ENCODE results near the gene PCDHGA7.

DNA sequence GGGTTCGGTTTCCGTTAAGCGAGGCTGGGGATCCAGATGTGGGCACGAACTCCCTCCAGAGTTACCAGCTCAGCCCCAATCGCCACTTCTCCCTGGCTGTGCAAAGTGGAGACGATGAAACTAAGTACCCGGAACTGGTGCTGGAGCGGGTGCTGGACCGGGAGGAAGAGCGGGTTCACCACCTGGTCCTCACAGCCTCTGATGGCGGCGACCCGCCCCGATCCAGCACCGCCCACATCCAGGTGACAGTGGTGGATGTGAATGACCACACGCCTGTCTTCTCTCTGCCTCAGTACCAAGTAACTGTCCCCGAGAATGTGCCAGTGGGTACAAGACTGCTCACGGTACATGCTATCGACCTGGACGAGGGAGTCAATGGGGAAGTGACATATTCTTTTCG lies 803 bp downstream of the PCDHGA7 start:
- no peak for TF ChIP-seq RAD21 (IDR thresholded peaks at IDR 0.05; ENCODE audit: low read depth)
- no peak for TF ChIP-seq CREB1 (IDR thresholded peaks at IDR 0.05; ENCODE audit: low read depth)
- TF ChIP-seq, protein P1, sequence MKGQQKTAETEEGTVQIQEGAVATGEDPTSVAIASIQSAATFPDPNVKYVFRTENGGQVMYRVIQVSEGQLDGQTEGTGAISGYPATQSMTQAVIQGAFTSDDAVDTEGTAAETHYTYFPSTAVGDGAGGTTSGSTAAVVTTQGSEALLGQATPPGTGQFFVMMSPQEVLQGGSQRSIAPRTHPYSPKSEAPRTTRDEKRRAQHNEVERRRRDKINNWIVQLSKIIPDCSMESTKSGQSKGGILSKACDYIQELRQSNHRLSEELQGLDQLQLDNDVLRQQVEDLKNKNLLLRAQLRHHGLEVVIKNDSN (IDR thresholded peaks at IDR 0.05), result no peak
- TF ChIP-seq TAF1 (IDR thresholded peaks at IDR 0.05; ENCODE audit: low read depth), result no peak
